ENCODE measurements around the gene SLC35E1. TPM values are rescaled to one million over a fixed set of nuclear protein-coding genes. Genes with fewer than 3 reads are reported as not detected.

SLC35E1 gene
- total RNA-seq, 6 experiments from 2014 or later: 17.2 to 27.4 (median 20.1) TPM

- TF ChIP-seq CTCF (IDR thresholded peaks at IDR 0.05) (no peak), POLR2A (IDR thresholded peaks at IDR 0.05) (no peak)
- no peaks in the 10 kb centered on the region for H3K36me3 ChIP-seq
- no peaks in the 10 kb centered on the region for H3K9me3 ChIP-seq
- 74% methylated on average over 3 of the region's 11 CpGs for WGBS (ENCODE audit: insufficient coverage, low coverage, low lambda C conversion rate, missing lambda C conversion rate)
- H3K4me1 ChIP-seq: peaks cover 0 to 27% (median 3%) of the 10 kb centered on the region in 4 donors
- ATAC-seq (peak in 2 of 4 donors; percentile 8 to 9), DNase-seq (no peak)
- no peak overlapping the region for H3K27ac ChIP-seq
- no peak overlapping the region for H3K4me3 ChIP-seq
- H3K27me3 ChIP-seq: no peaks in the 10 kb centered on the region
- intact Hi-C loops (cut with DNase I): no loop called here
Observed at GRCh38 chr19:16585808-16586476, 13.7 kb upstream of the SLC35E1 start.

- ATAC-seq: no peak
- TF ChIP-seq POLR2A (IDR thresholded peaks at IDR 0.05): no peak
- TF ChIP-seq CTCF (IDR thresholded peaks at IDR 0.05): no peak
- Histone ChIP-seq H3K27ac (peak overlapping the region; percentile 21 to 65 (median 48)), H3K4me3 (no peak overlapping the region), H3K4me1 (peaks cover 0 to 27% (median 3%) of the 10 kb centered on the region in 4 donors), H3K27me3 (no peaks in the 10 kb centered on the region), H3K9me3 (no peaks in the 10 kb centered on the region), H3K36me3 (no peaks in the 10 kb centered on the region)
- DNase-seq: no peak
- intact Hi-C loops (cut with DNase I): no loop called here
- WGBS (ENCODE audit: insufficient coverage, low coverage, low lambda C conversion rate, missing lambda C conversion rate): 35% methylated on average over 4 of the region's 13 CpGs
Observed at GRCh38 chr19:16585094-16585801, 13.0 kb upstream of the SLC35E1 start.

- intact Hi-C loops (cut with DNase I): no loop called here
- ATAC-seq (peak; percentile 72 to 85 (median 80)), DNase-seq (peak in 2 of 3 donors; percentile 81 to 83)
- 21% methylated on average over 10 of the region's 15 CpGs for WGBS (ENCODE audit: insufficient coverage, low coverage, low lambda C conversion rate, missing lambda C conversion rate)
- Histone ChIP-seq H3K27ac (peak overlapping the region; percentile 21 to 65 (median 48)), H3K36me3 (no peaks in the 10 kb centered on the region), H3K27me3 (no peaks in the 10 kb centered on the region), H3K4me1 (peaks cover 0 to 27% (median 3%) of the 10 kb centered on the region in 4 donors), H3K9me3 (no peaks in the 10 kb centered on the region), H3K4me3 (peak overlapping the region in 1 of 3 donors; percentile 28)
- TF ChIP-seq POLR2A (IDR thresholded peaks at IDR 0.05): peak; percentile 49
- TF ChIP-seq CTCF (IDR thresholded peaks at IDR 0.05): no peak
Observed at GRCh38 chr19:16584248-16585093, 12.3 kb upstream of the SLC35E1 start.

- Histone ChIP-seq H3K27ac (no peak overlapping the region), H3K36me3 (no peaks in the 10 kb centered on the region), H3K9me3 (no peaks in the 10 kb centered on the region), H3K4me1 (peaks cover 0 to 22% (median 3%) of the 10 kb centered on the region in 4 donors), H3K27me3 (no peaks in the 10 kb centered on the region), H3K4me3 (no peak overlapping the region)
- intact Hi-C loops (cut with DNase I): no loop called here
- no CpG with 5 or more reads among the region's 10 CpGs for WGBS (ENCODE audit: insufficient coverage, low coverage, low lambda C conversion rate, missing lambda C conversion rate)
- ATAC-seq (no peak), DNase-seq (no peak)
- TF ChIP-seq POLR2A (IDR thresholded peaks at IDR 0.05): no peak
- TF ChIP-seq CTCF (IDR thresholded peaks at IDR 0.05): no peak
Observed at GRCh38 chr19:16582486-16583261, 10.5 kb upstream of the SLC35E1 start.

Measured in right lobe of liver (tissue), 6 donors.